ENCODE data around the gene BCDIN3D.
"Not testable (repeated sequence)": the region's sequence is repeated elsewhere in the genome, so short reads cannot be mapped to it uniquely, and the experiment has no call there.

BCDIN3D gene

GRCh38 chr12:49882248-49882850, 39.4 kb upstream of the BCDIN3D start:
- H3K27ac Mint-ChIP-seq: no peak overlapping the region
- peaks cover 9% of the 10 kb centered on the region for H3K27me3 Mint-ChIP-seq
- no peaks in the 10 kb centered on the region for H3K36me3 Mint-ChIP-seq
- no peak overlapping the region for H3K4me3 Mint-ChIP-seq
- peaks cover 15% of the 10 kb centered on the region for H3K4me1 Mint-ChIP-seq
- H3K9me3 Mint-ChIP-seq: peaks cover 15% of the 10 kb centered on the region
- ATAC-seq (ENCODE audit: low read depth): no peak
- no peak for DNase-seq (ENCODE audit: low spot score in 2 of 2)

- ATAC-seq (ENCODE audit: low read depth): no peak
- no peak for DNase-seq (ENCODE audit: low spot score in 2 of 2)
- peaks cover 15% of the 10 kb centered on the region for H3K9me3 Mint-ChIP-seq
- no peak overlapping the region for H3K27ac Mint-ChIP-seq
- H3K4me3 Mint-ChIP-seq: no peak overlapping the region
- H3K36me3 Mint-ChIP-seq: no peaks in the 10 kb centered on the region
- H3K27me3 Mint-ChIP-seq: peaks cover 3% of the 10 kb centered on the region
- H3K4me1 Mint-ChIP-seq: peaks cover 15% of the 10 kb centered on the region
These were observed 38.7 kb upstream of the BCDIN3D start for GRCh38 chr12:49881415-49882247.

DNA sequence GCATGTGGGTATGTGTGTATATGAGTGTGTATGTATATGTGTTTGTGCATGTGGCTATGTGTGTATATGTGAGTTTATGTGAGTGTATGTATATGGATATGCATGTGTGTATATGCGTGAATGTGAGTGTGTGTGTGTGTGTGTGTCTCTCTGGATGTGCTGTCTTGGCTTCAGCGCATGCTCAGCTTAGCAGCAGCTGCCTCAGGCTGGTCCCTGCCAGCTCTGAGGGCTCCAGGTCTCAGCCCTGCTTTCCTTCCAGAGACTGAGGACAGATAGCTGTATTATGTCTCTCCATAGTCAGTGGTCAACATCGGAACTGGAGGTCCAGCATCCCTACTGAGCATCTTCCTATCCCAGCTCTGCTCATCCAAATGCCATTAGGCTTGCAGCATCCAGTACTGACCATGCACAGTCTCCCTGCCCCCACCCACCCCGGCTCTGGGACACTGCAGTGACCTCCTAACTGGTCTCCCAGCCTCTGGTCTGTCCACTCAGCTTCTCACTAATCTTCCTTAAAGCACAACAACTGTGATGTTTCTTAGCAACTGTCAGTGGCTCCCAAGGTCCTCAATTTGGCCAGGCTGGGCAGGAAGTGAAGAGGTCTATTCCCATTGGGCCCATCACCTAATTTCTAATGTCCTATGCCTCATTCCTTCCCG, 38.0 kb upstream of the BCDIN3D start:
- Mint-ChIP-seq H3K36me3 (no peaks in the 10 kb centered on the region), H3K27me3 (peaks cover 3% of the 10 kb centered on the region), H3K4me1 (peaks cover 15% of the 10 kb centered on the region), H3K27ac (no peak overlapping the region), H3K4me3 (no peak overlapping the region), H3K9me3 (peaks cover 15% of the 10 kb centered on the region)
- ATAC-seq (ENCODE audit: low read depth) (no peak), DNase-seq (ENCODE audit: low spot score in 2 of 2) (no peak)

DNA sequence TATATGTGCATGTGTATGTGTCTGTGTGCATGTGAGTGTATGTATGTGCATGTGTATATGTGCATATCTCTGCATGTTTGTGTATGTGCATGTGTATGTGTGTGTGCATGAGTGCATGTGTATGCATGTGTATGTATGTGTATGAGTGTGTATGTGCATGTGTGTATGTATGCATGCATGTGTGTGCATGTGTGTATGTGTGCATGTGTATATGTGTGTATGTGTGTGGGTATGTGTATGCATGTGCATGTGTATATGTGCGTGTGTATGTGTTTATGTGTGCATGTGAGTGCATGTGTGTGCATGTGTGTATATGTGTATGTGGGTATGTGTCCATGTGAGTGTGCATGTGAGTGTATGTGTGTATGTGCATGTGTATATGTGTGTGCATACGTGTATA, 36.2 kb upstream of the BCDIN3D start:
- H3K4me1 Mint-ChIP-seq: peaks cover 15% of the 10 kb centered on the region
- not testable (repeated sequence) for H3K27ac Mint-ChIP-seq; H3K4me3 Mint-ChIP-seq; H3K27me3 Mint-ChIP-seq; ATAC-seq (ENCODE audit: low read depth); DNase-seq (ENCODE audit: low spot score in 2 of 2); H3K36me3 Mint-ChIP-seq
- H3K9me3 Mint-ChIP-seq: peaks cover 15% of the 10 kb centered on the region

DNA sequence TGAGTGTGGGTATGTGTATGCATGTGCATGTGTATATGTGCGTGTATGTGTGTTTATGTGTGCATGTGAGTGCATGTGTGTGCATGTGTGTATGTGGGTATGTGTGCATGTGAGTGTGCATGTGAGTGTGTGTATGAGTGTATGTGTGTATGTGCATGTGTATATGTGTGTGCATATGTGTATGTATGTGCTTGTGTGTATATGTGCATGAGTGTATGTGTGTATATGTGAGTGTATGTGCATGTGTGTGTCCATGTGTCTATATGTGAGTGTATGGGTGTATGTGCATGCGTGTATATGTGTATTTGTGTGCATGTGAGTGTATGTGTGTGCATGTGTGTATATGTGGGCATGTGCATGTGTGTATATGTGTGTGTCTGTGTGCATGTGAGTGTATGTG, 35.1 kb upstream of the BCDIN3D start:
- Mint-ChIP-seq H3K36me3 (no peaks in the 10 kb centered on the region), H3K27me3 (peaks cover 4% of the 10 kb centered on the region), H3K9me3 (peaks cover 15% of the 10 kb centered on the region), H3K4me1 (peaks cover 15% of the 10 kb centered on the region), H3K4me3 (no peak overlapping the region), H3K27ac (no peak overlapping the region)
- ATAC-seq (ENCODE audit: low read depth) (no peak), DNase-seq (ENCODE audit: low spot score in 2 of 2) (no peak)

DNA sequence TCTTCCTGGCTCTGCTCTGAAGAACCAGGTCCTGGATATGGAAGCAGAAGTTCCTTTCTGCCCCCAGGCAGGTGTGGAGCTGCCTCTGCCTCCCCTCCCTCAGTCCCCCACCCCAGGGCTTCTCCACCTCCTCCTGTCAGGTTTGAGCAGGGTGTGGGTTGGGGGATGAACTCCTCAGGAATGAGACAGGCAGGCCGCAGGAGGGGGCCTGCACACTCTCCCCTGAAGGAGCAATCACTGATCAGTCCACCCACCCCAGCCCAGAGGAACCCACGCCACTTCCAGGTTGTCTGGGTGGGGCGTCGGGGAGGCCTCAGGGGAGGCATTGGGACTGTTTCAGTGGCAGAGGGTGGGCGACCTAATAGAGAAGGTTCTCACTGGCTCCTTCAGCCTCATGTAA, 34.2 kb upstream of the BCDIN3D start:
- no peak for DNase-seq (ENCODE audit: low spot score in 2 of 2)
- no peaks in the 10 kb centered on the region for H3K36me3 Mint-ChIP-seq
- peaks cover 15% of the 10 kb centered on the region for H3K4me1 Mint-ChIP-seq
- peaks cover 4% of the 10 kb centered on the region for H3K27me3 Mint-ChIP-seq
- peaks cover 15% of the 10 kb centered on the region for H3K9me3 Mint-ChIP-seq
- ATAC-seq (ENCODE audit: low read depth): no peak
- H3K27ac Mint-ChIP-seq: no peak overlapping the region
- no peak overlapping the region for H3K4me3 Mint-ChIP-seq

- Mint-ChIP-seq H3K36me3 (no peaks in the 10 kb centered on the region), H3K4me1 (peaks cover 15% of the 10 kb centered on the region), H3K4me3 (no peak overlapping the region), H3K27me3 (peaks cover 4% of the 10 kb centered on the region), H3K9me3 (peaks cover 15% of the 10 kb centered on the region), H3K27ac (no peak overlapping the region)
- ATAC-seq (ENCODE audit: low read depth) (no peak), DNase-seq (ENCODE audit: low spot score in 2 of 2) (no peak)
These were observed 33.2 kb upstream of the BCDIN3D start for GRCh38 chr12:49876070-49876469.

DNA sequence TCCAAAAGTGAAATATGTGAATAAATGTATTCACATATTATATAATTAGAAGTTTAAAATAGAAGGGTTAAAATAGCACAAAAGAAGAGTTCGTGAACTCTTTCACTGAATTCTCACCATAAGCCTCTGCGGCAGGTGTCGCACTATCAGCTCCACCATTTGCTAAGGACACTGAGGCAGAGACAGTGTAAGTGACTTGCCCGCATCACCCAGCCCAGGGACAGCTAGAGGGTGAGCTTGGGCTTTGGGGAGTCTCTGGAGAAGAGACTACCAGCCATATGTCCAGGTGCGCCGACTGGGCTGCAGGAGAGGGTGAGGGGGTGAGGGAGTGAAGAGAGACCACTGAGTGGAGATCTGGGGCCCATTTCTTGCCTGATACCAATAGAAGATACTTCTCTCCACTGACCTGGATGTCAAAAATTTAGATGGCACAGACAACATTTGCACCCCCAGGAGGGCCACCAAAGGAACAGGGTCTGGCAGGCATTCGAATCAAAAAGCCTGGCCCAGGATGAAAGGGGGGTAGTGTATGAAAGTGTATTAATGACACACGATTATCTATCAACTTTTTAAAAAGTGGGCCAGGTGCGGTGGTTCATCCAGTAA, 32.3 kb upstream of the BCDIN3D start:
- Mint-ChIP-seq H3K4me1 (peaks cover 13% of the 10 kb centered on the region), H3K9me3 (peaks cover 15% of the 10 kb centered on the region), H3K27me3 (peaks cover 4% of the 10 kb centered on the region), H3K27ac (no peak overlapping the region), H3K36me3 (no peaks in the 10 kb centered on the region), H3K4me3 (no peak overlapping the region)
- DNase-seq (ENCODE audit: low spot score in 2 of 2) (no peak), ATAC-seq (ENCODE audit: low read depth) (no peak)

- Mint-ChIP-seq H3K4me1 (peaks cover 13% of the 10 kb centered on the region), H3K9me3 (peaks cover 12% of the 10 kb centered on the region), H3K4me3 (no peak overlapping the region), H3K36me3 (no peaks in the 10 kb centered on the region), H3K27ac (no peak overlapping the region), H3K27me3 (peaks cover 4% of the 10 kb centered on the region)
- no peak for ATAC-seq (ENCODE audit: low read depth)
- DNase-seq (ENCODE audit: low spot score in 2 of 2): no peak
These were observed 31.4 kb upstream of the BCDIN3D start for GRCh38 chr12:49874142-49874897.

GRCh38 chr12:49873361-49873934, 30.5 kb upstream of the BCDIN3D start:
- ATAC-seq (ENCODE audit: low read depth) (no peak), DNase-seq (ENCODE audit: low spot score in 2 of 2) (no peak)
- peaks cover 7% of the 10 kb centered on the region for H3K4me1 Mint-ChIP-seq
- peaks cover 6% of the 10 kb centered on the region for H3K9me3 Mint-ChIP-seq
- H3K27ac Mint-ChIP-seq: no peak overlapping the region
- peaks cover 4% of the 10 kb centered on the region for H3K27me3 Mint-ChIP-seq
- H3K36me3 Mint-ChIP-seq: no peaks in the 10 kb centered on the region
- H3K4me3 Mint-ChIP-seq: no peak overlapping the region

DNA sequence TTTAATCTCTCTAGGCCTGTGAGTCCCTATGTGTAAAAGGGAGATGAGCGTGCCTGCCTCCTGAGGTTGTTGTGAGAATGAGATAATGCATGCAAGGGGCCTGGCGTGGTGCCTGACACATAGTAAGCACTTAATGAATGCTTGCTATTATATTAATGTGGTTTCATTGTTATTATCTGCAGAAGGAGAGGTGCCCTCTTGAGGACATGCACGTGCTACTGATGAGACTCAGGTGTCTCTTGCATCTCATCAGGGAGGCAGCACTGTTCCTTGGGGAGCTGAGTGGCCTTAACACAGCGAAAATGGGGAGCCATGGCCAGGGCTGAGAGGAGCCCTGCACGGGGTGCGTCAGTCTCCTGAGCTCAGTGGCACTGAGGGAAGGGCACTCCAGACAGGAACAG, 29.9 kb upstream of the BCDIN3D start:
- no peaks in the 10 kb centered on the region for H3K36me3 Mint-ChIP-seq
- no peak overlapping the region for H3K27ac Mint-ChIP-seq
- H3K4me3 Mint-ChIP-seq: no peak overlapping the region
- ATAC-seq (ENCODE audit: low read depth) (no peak), DNase-seq (ENCODE audit: low spot score in 2 of 2) (no peak)
- H3K4me1 Mint-ChIP-seq: peaks cover 3% of the 10 kb centered on the region
- H3K27me3 Mint-ChIP-seq: peaks cover 4% of the 10 kb centered on the region
- peaks cover 2% of the 10 kb centered on the region for H3K9me3 Mint-ChIP-seq

DNA sequence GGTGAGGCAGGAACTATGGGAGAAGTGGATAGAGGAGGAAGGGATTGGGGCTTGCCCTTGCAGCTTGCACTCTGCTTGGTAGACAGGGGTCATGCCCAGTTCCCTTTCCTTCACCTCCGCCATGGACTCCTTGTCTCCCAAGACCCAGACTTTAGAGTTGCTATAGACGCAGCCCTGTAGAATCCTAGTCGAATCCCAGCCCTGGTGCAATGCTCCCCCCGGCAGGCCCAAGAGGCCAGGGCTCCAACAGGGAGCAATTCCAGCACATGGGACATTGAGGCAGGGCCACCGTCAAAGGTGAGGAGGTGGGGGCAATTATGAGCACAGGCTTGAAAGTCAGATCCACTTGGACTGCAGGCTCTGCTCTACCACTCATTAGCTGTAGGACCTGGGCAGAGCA, 29.5 kb upstream of the BCDIN3D start:
- ATAC-seq (ENCODE audit: low read depth) (no peak), DNase-seq (ENCODE audit: low spot score in 2 of 2) (no peak)
- no peak overlapping the region for H3K27ac Mint-ChIP-seq
- peaks cover 7% of the 10 kb centered on the region for H3K27me3 Mint-ChIP-seq
- peaks cover 3% of the 10 kb centered on the region for H3K4me1 Mint-ChIP-seq
- H3K4me3 Mint-ChIP-seq: no peak overlapping the region
- H3K9me3 Mint-ChIP-seq: no peaks in the 10 kb centered on the region
- no peaks in the 10 kb centered on the region for H3K36me3 Mint-ChIP-seq

DNA sequence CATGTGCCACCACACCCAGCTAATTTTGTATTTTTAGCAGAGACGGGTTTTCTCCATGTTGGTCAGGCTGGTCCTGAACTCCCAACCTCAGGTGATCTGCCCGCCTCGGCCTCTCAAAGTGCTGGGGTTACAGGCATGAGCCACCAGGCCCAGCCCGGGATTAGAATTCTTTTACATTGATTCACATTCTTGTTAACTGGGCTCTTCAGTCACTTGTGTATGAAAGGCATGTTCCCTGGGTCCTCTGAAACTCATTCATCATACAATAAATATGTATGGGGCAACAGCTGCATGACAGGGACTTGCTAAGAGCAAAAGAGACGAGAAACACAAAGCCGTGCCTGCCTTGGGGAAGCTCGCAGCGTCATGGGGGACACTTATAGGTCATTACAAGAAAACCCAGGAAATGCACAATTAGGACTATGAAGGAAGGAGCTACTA, 28.9 kb upstream of the BCDIN3D start:
- not testable (repeated sequence) for H3K27me3 Mint-ChIP-seq; DNase-seq (ENCODE audit: low spot score in 2 of 2); H3K4me1 Mint-ChIP-seq; ATAC-seq (ENCODE audit: low read depth); H3K9me3 Mint-ChIP-seq; H3K27ac Mint-ChIP-seq; H3K4me3 Mint-ChIP-seq; H3K36me3 Mint-ChIP-seq
